GM10266 (cell line): ENCODE results near the gene FAM227B.
"Not testable (repeated sequence)": the region's sequence is repeated elsewhere in the genome, so short reads cannot be mapped to it uniquely, and the experiment has no call there.

ENCODE experiments used
- DNase-seq: peaks from one replicate; pipeline ENCODE4 v3.0.0; 2012; ENCODE audit errors: extremely low spot score
- CTCF ChIP-seq: IDR thresholded peaks from 2 replicates; pipeline ENCODE4 v1.5.1; 2012; ENCODE audit warnings: mild to moderate bottlenecking, low read depth; ENCODE audit not compliant: control insufficient read depth, insufficient read depth; ENCODE audit errors: missing control alignments

Gene FAM227B

GRCh38 chr15:49471248-49471647, 149.4 kb downstream of the FAM227B start:
- TF ChIP-seq CTCF: peak; percentile 36
- not testable (repeated sequence) for DNase-seq

GRCh38 chr15:49468481-49468839, 152.2 kb downstream of the FAM227B start:
- no peak for DNase-seq
- no peak for TF ChIP-seq CTCF

- TF ChIP-seq CTCF: no peak
- DNase-seq: no peak
Observed at GRCh38 chr15:49467746-49468480, 152.7 kb downstream of the FAM227B start.

GRCh38 chr15:49466119-49466518, 154.5 kb downstream of the FAM227B start:
- no peak for TF ChIP-seq CTCF

GRCh38 chr15:49464522-49464921, 156.1 kb downstream of the FAM227B start:
- TF ChIP-seq CTCF: no peak
- DNase-seq: no peak

More at GRCh38 chr15:49466119-49466518, 154.5 kb downstream of the FAM227B start:
- DNase-seq: no peak

- DNase-seq: no peak
- no peak for TF ChIP-seq CTCF
Observed at GRCh38 chr15:49462232-49462844, 158.3 kb downstream of the FAM227B start.

GRCh38 chr15:49460411-49460941, 160.1 kb downstream of the FAM227B start:
- no peak for DNase-seq
- TF ChIP-seq CTCF: no peak
